HCT116 (cell line): ENCODE results near the gene FEZF1. TPM values are rescaled to one million over a fixed set of nuclear protein-coding genes. Genes with fewer than 3 reads are reported as not detected.

Experiments used
- ATAC-seq: fragments of 200-7000 bp; cut with Tn5 transposase; 2 replicates; pipeline ENCODE4 v1.9.1; 2020; ENCODE audit warnings: mild to moderate bottlenecking, moderate library complexity
- BruUV-seq: library from RNA; stranded (reverse); fragments of 400-500 nt; replicated peaks from 2 replicates; lab custom pipeline; 2021; lab: Mats Ljungman, UMichigan
- CTCF ChIA-PET: fragments of 300-600 bp; sonication (Branson Sonifier 250); formaldehyde crosslinking; loops from one replicate; lab custom pipeline; 2021; ENCODE audit warnings: antibody characterized with exemption; lab: Charles Lee
- POLR2A ChIA-PET: fragments of 300-600, 350-600 bp; sonication (Branson Sonifier 250); formaldehyde crosslinking; loops from one replicate; lab custom pipeline; 2021; ENCODE audit warnings: antibody characterized with exemption; lab: Charles Lee
- RAD21 ChIA-PET, 2 experiments: fragments of 300-600 bp; sonication (Branson Sonifier 250); formaldehyde crosslinking; loops; one replicate each; lab custom pipeline; 2023; ENCODE audit warnings: low total read pairs in 2 of 2; ENCODE audit not compliant: uncharacterized antibody in 2 of 2, unreplicated experiment in 2 of 2, low non-redundant PET in 1 of 2; lab: Charles Lee
- DNase-seq: peaks from one replicate; pipeline ENCODE4 v3.0.0-alpha.2; 2010; ENCODE audit warnings: low read depth, low spot score
- H2AFZ ChIP-seq: fragments of 200-600 bp; shearing (Covaris generic), sonication (generic); 2 replicates; pipeline ENCODE4 v1.6.1; 2017; ENCODE audit warnings: low read depth, mixed run types, mixed read lengths, antibody characterized with exemption, low read length; ENCODE audit not compliant: poor library complexity, severe bottlenecking
- H3K27ac ChIP-seq: 2 replicates; pipeline ENCODE4 v1.5.1; 2012; ENCODE audit warnings: low read depth, low read length
- H3K27me3 ChIP-seq: fragments of 200-600 bp; sonication (generic); 2 replicates; pipeline ENCODE4 v1.6.1; 2016; ENCODE audit warnings: mixed run types, low read length, mixed read lengths; ENCODE audit not compliant: insufficient read depth
- H3K36me3 ChIP-seq, 2 experiments: fragments of 200-500 bp in 1 of 2; fragments of 200-600 bp in 1 of 2; sonication (Bioruptor generic) in 1 of 2; sonication (generic) in 1 of 2; 2 replicates each; pipeline versions ENCODE4 v1.5.1 to v1.6.1; 2014 to 2016; ENCODE audit warnings: low read length in 2 of 2, inconsistent platforms in 1 of 2, mixed read lengths in 1 of 2, mixed run types in 1 of 2; ENCODE audit not compliant: insufficient read depth in 2 of 2, control insufficient read depth in 1 of 2
- H3K4me1 ChIP-seq, 2 experiments: fragments of 200-600 bp in 1 of 2; sonication (generic) in 1 of 2; 2 replicates each; pipeline versions ENCODE4 v1.5.1 to v1.6.1; 2012 to 2017; ENCODE audit warnings: low read length in 2 of 2, inconsistent platforms in 1 of 2, mild to moderate bottlenecking in 1 of 2, mixed read lengths in 1 of 2, mixed run types in 1 of 2, moderate library complexity in 1 of 2; ENCODE audit not compliant: insufficient read depth in 2 of 2, control insufficient read depth in 1 of 2
- H3K4me2 ChIP-seq: fragments of 200-600 bp; sonication (generic); 2 replicates; pipeline ENCODE4 v1.6.1; 2017; ENCODE audit warnings: mixed run types, low read length, mixed read lengths
- H3K4me3 ChIP-seq, 2 experiments: fragments of 200-600 bp in 1 of 2; sonication (generic) in 1 of 2; replicated peaks in 1 of 2; 2 replicates each; pipeline ENCODE4 v1.5.1; 2011 to 2016; ENCODE audit warnings: low read length in 2 of 2, control low read depth in 1 of 2, low read depth in 1 of 2, mild to moderate bottlenecking in 1 of 2, mixed read lengths in 1 of 2, mixed run types in 1 of 2
- H3K79me2 ChIP-seq: fragments of 200-600 bp; sonication (generic); 2 replicates; pipeline ENCODE4 v1.6.1; 2017; ENCODE audit warnings: mild to moderate bottlenecking, mixed run types, low read length, moderate library complexity, mixed read lengths; ENCODE audit not compliant: insufficient read depth
- H3K9ac ChIP-seq: fragments of 200-600 bp; sonication (generic); 2 replicates; pipeline ENCODE4 v1.6.1; 2016; ENCODE audit warnings: low read length, mixed read lengths
- H3K9me2 ChIP-seq: fragments of 200-600 bp; sonication (generic), shearing (Covaris generic); 2 replicates; pipeline ENCODE4 v1.6.1; 2017; ENCODE audit warnings: mixed run types, mild to moderate bottlenecking, moderate library complexity; ENCODE audit not compliant: insufficient read depth
- H3K9me3 ChIP-seq, 2 experiments: fragments of 200-500 bp in 1 of 2; fragments of 200-600 bp in 1 of 2; sonication (Bioruptor generic) in 1 of 2; sonication (generic) in 1 of 2; 2 replicates each; pipeline ENCODE4 v1.6.1; 2014 to 2017; ENCODE audit warnings: low read length in 2 of 2, mixed read lengths in 2 of 2, inconsistent platforms in 1 of 2, low read depth in 1 of 2, mild to moderate bottlenecking in 1 of 2, mixed run types in 1 of 2, moderate library complexity in 1 of 2; ENCODE audit not compliant: control insufficient read depth in 1 of 2, insufficient read depth in 1 of 2
- H4K20me1 ChIP-seq: fragments of 200-600 bp; sonication (generic), shearing (Covaris generic); 2 replicates; pipeline ENCODE4 v1.6.1; 2017; ENCODE audit warnings: mixed run types, mild to moderate bottlenecking, moderate library complexity; ENCODE audit not compliant: insufficient read depth
- ATF3 ChIP-seq: IDR thresholded peaks from 2 replicates; pipeline ENCODE4 v1.6.1; 2012
- CEBPB ChIP-seq: IDR thresholded peaks from 2 replicates; pipeline ENCODE4 v1.6.1; 2012; ENCODE audit warnings: low read depth
- ELF1 ChIP-seq: IDR thresholded peaks from 2 replicates; pipeline ENCODE4 v1.6.1; 2012; ENCODE audit warnings: low read depth, borderline replicate concordance
- EZH2phosphoT487 ChIP-seq: fragments of 200-600 bp; IDR thresholded peaks from 2 replicates; pipeline ENCODE4 v1.6.1; 2018; ENCODE audit warnings: antibody characterized with exemption, borderline replicate concordance
- FOSL1 ChIP-seq: IDR thresholded peaks from 2 replicates; pipeline ENCODE4 v1.6.1; 2012; ENCODE audit warnings: low read depth
- MAX ChIP-seq: IDR thresholded peaks from 2 replicates; pipeline ENCODE4 v1.6.1; 2012
- POLR2A ChIP-seq: IDR thresholded peaks from 2 replicates; pipeline ENCODE4 v1.7.0; 2011; ENCODE audit warnings: borderline replicate concordance; ENCODE audit not compliant: insufficient read depth, insufficient read length; ENCODE audit errors: extremely low read depth
- POLR2AphosphoS5 ChIP-seq: IDR thresholded peaks from 2 replicates; pipeline ENCODE4 v1.6.1; 2011; ENCODE audit warnings: mild to moderate bottlenecking, low read depth, low read length, moderate library complexity
- RAD21 ChIP-seq: IDR thresholded peaks from 2 replicates; pipeline ENCODE4 v1.6.1; 2012; ENCODE audit warnings: low read depth, mild to moderate bottlenecking
- SP1 ChIP-seq: IDR thresholded peaks from 2 replicates; pipeline ENCODE4 v1.6.1; 2012; ENCODE audit warnings: low read depth
- SRF ChIP-seq: IDR thresholded peaks from 2 replicates; pipeline ENCODE4 v1.6.1; 2012; ENCODE audit warnings: low read depth
- YY1 ChIP-seq: IDR thresholded peaks from 2 replicates; pipeline ENCODE4 v1.6.1; 2011; ENCODE audit warnings: low read length, low read depth, moderate library complexity, mild to moderate bottlenecking; ENCODE audit not compliant: insufficient replicate concordance; ENCODE audit errors: extremely low read depth
- ZBTB33 ChIP-seq: IDR thresholded peaks from 2 replicates; pipeline ENCODE4 v1.6.1; 2011; ENCODE audit warnings: mild to moderate bottlenecking, low read length, moderate library complexity; ENCODE audit not compliant: insufficient replicate concordance; ENCODE audit errors: extremely low read depth
- ZFX ChIP-seq: fragments of 450-650 bp; IDR thresholded peaks from 2 replicates; pipeline ENCODE4 v1.6.1; 2017
- ZNF274 ChIP-seq: fragments of 200-500 bp; sonication (Bioruptor generic); IDR thresholded peaks from 2 replicates; pipeline ENCODE4 v1.6.1; 2014; ENCODE audit warnings: mild to moderate bottlenecking, low read depth, low read length, inconsistent platforms
- intact Hi-C: fragments of 100-400 bp; cut with micrococcal nuclease; formaldehyde crosslinking; loops from 2 replicates; pipeline ENCODE4 v1.10.0; 2022
- total RNA-seq: library from RNA; stranded (reverse); gene quantifications from one replicate; pipeline ENCODE4 v1.2.1, GENCODE V29; 2021; ENCODE audit not compliant: unreplicated experiment

FEZF1 gene
- total RNA-seq, 1 experiment from 2014 or later = 0.37 TPM

GRCh38 chr7:122316467-122317388 is 12.2 kb upstream of the FEZF1 start:
- Histone ChIP-seq H3K27ac (no peak overlapping the region), H2AFZ (no peak overlapping the region), H3K9me3 (no peaks in the 10 kb centered on the region), H3K79me2 (no peaks in the 10 kb centered on the region), H3K27me3 (no peaks in the 10 kb centered on the region), H3K4me1 (no peaks in the 10 kb centered on the region), H3K9me2 (no peaks in the 10 kb centered on the region), H3K4me3 (no peak overlapping the region), H4K20me1 (no peaks in the 10 kb centered on the region; the same call in 1 of the 2 replicates), H3K4me2 (no peak overlapping the region), H3K9ac (no peak overlapping the region), H3K36me3 (no peaks in the 10 kb centered on the region)
- BruUV-seq = no TSS peak
- intact Hi-C loops = no loop called here
- ChIA-PET RAD21 (no interaction called here), CTCF (no interaction called here), POLR2A (no interaction called here)
- TF ChIP-seq SP1 (no peak), POLR2A (no peak), FOSL1 (no peak), CEBPB (no peak), MAX (no peak), RAD21 (no peak), ZFX (no peak), ZNF274 (no peak), SRF (no peak), YY1 (no peak), ATF3 (no peak), POLR2AphosphoS5 (no peak), ZBTB33 (no peak), EZH2phosphoT487 (no peak), ELF1 (no peak)
- DNase-seq = no peak
- ATAC-seq = no peak
